Activated CD8-positive, alpha-beta T cell treated with anti-CD3 and anti-CD28 coated beads for 36 hours (primary cell): ENCODE data around the gene AKAP13. TPM values are rescaled to one million over a fixed set of nuclear protein-coding genes. Genes with fewer than 3 reads are reported as not detected.

Source experiments
- ATAC-seq: fragments of 200-7000 bp; cut with Tn5 transposase; one replicate; pipeline ENCODE4 v1.10.0; 2021; ENCODE audit warnings: mild to moderate bottlenecking, moderate library complexity
- CTCF ChIA-PET: fragments of 350-600 bp; sonication (Branson Sonifier 250); formaldehyde crosslinking; loops from one replicate; lab custom pipeline; 2021; ENCODE audit warnings: antibody characterized with exemption; lab: Charles Lee
- POLR2A ChIA-PET: fragments of 350-600 bp; sonication (Branson Sonifier 250); formaldehyde crosslinking; loops from one replicate; lab custom pipeline; 2021; ENCODE audit warnings: antibody characterized with exemption; lab: Charles Lee
- DNase-seq: peaks from one replicate; pipeline ENCODE4 v3.0.0-alpha.2; 2020
- H3K27ac Mint-ChIP-seq: one replicate; pipeline ENCODE4 v1.8.0; 2021; ENCODE audit warnings: mild to moderate bottlenecking, mixed read lengths
- H3K27me3 Mint-ChIP-seq: one replicate; pipeline ENCODE4 v1.8.0; 2021; ENCODE audit warnings: mixed read lengths
- H3K36me3 Mint-ChIP-seq: one replicate; pipeline ENCODE4 v1.8.0; 2021; ENCODE audit warnings: low read depth, mixed read lengths
- H3K4me1 Mint-ChIP-seq: one replicate; pipeline ENCODE4 v1.8.0; 2021; ENCODE audit warnings: low read depth, mixed read lengths
- H3K4me3 Mint-ChIP-seq: one replicate; pipeline ENCODE4 v1.8.0; 2021; ENCODE audit warnings: mild to moderate bottlenecking, moderate library complexity, mixed read lengths
- H3K9me3 Mint-ChIP-seq: one replicate; pipeline ENCODE4 v1.8.0; 2021; ENCODE audit warnings: mixed read lengths
- CTCF ChIP-seq: fragments of 200-600 bp; IDR thresholded peaks from one replicate; pipeline ENCODE4 v1.8.0; 2022; ENCODE audit warnings: antibody characterized with exemption, mild to moderate bottlenecking
- intact Hi-C: fragments of 100-400 bp; cut with micrococcal nuclease; formaldehyde crosslinking; loops from one replicate; pipeline ENCODE4 v1.10.0; 2022
- total RNA-seq, 2 experiments: library from RNA; stranded (reverse); gene quantifications; one replicate each; pipeline ENCODE4 v1.2.3, GENCODE V29; 2021

The AKAP13 gene
- total RNA-seq, 2 experiments from 2014 or later, result 79.1 to 79.5 TPM

GRCh38 chr15:85394554-85395333 is 14.3 kb downstream of the AKAP13 start:
- H3K9me3 Mint-ChIP-seq, result no peaks in the 10 kb centered on the region
- CTCF ChIA-PET, result interaction anchor here (0.9 to 1.6 kb wide), 4 partner anchors 8 to 64 kb away, joined by 3 to 5 read pairs (median 3); no protein-coding TSS in a partner anchor
- H3K4me1 Mint-ChIP-seq, result peaks cover 44% of the 10 kb centered on the region
- no peak for TF ChIP-seq CTCF
- H3K27me3 Mint-ChIP-seq, result no peaks in the 10 kb centered on the region
- ATAC-seq (no peak), DNase-seq (no peak)
- intact Hi-C loops, result no loop called here
- no peak overlapping the region for H3K4me3 Mint-ChIP-seq
- POLR2A ChIA-PET, result interaction anchor here (1.7 kb wide), 2 partner anchors 9 to 10 kb away, joined by 4 to 5 read pairs; no protein-coding TSS in a partner anchor
- no peak overlapping the region for H3K27ac Mint-ChIP-seq
- H3K36me3 Mint-ChIP-seq, result peaks cover 5% of the 10 kb centered on the region

GRCh38 chr15:85396554-85396953 is 16.2 kb downstream of the AKAP13 start:
- CTCF ChIA-PET, result interaction anchor here (0.6 to 2.2 kb wide), 5 partner anchors 12 to 293 kb away, joined by 3 to 9 read pairs (median 4); no protein-coding TSS in a partner anchor
- ATAC-seq, result no peak

DNA sequence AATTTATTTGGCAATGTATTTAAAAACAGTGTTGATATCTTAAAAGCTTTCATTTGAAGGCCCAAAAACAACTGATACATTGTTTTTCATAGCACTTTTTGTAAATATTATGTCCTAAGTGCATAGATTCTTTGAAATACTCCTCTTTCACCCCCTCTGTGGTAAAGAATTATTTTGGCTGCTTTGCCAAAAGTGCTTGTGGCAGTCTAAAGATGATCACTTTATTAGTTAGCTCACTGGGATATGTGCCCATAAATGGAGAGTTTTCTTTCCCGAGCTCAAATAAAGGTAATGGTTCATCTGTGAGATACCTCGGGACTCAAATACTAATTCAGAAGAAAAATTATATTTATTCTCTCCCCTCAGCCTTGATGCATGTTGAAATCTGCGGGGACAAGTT is 16.7 kb downstream of the AKAP13 start:
- Mint-ChIP-seq H3K36me3 (peaks cover 5% of the 10 kb centered on the region), H3K27me3 (no peaks in the 10 kb centered on the region), H3K9me3 (no peaks in the 10 kb centered on the region), H3K27ac (no peak overlapping the region), H3K4me1 (peaks cover 60% of the 10 kb centered on the region), H3K4me3 (no peak overlapping the region)
- TF ChIP-seq CTCF, result no peak
- ATAC-seq, result no peak
- ChIA-PET POLR2A (interaction anchor here (0.6 to 1.8 kb wide), 5 partner anchors 8 to 39 kb away, joined by 3 to 5 read pairs (median 4); no protein-coding TSS in a partner anchor), CTCF (interaction anchor here (0.6 to 2.2 kb wide), 5 partner anchors 11 to 293 kb away, joined by 3 to 9 read pairs (median 3); partner anchors contain the start of gene AKAP13)
- DNase-seq, result no peak
- intact Hi-C loops, result no loop called here

More at GRCh38 chr15:85396554-85396953, 16.2 kb downstream of the AKAP13 start:
- POLR2A ChIA-PET, result interaction anchor here (0.6 to 1.8 kb wide), 5 partner anchors 7 to 39 kb away, joined by 3 to 5 read pairs (median 4); no protein-coding TSS in a partner anchor
- Mint-ChIP-seq H3K9me3 (no peaks in the 10 kb centered on the region), H3K4me3 (no peak overlapping the region), H3K36me3 (peaks cover 5% of the 10 kb centered on the region), H3K27me3 (no peaks in the 10 kb centered on the region), H3K27ac (no peak overlapping the region), H3K4me1 (peaks cover 54% of the 10 kb centered on the region)
- intact Hi-C loops, result no loop called here
- DNase-seq, result no peak
- TF ChIP-seq CTCF, result no peak

DNA sequence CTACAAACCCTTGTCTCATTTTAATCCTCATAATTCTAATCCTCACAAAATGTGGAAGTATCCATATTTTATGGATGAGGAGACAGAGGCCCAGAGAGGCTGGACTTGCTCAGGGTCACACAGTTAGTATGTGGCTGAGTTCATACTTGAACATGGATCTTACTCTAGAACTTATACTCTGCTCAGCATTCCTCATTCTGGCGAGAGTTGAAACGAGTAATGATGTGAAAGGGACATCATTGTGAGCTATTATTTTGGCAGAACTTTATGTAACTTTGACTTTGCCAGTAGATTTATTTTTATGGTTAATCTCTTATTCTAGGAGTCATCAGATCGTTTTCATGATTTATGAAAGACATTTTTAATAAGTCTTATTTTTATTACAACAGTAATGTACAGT is 17.5 kb downstream of the AKAP13 start:
- intact Hi-C loops, result no loop called here
- Mint-ChIP-seq H3K4me1 (peaks cover 63% of the 10 kb centered on the region), H3K27ac (no peak overlapping the region), H3K36me3 (peaks cover under 1% of the 10 kb centered on the region), H3K9me3 (no peaks in the 10 kb centered on the region), H3K27me3 (no peaks in the 10 kb centered on the region), H3K4me3 (no peak overlapping the region)
- TF ChIP-seq CTCF, result no peak
- ATAC-seq (no peak), DNase-seq (no peak)
- POLR2A ChIA-PET, result interaction anchor here (1.0 to 1.8 kb wide), 4 partner anchors 14 to 40 kb away, joined by 3 to 5 read pairs (median 4); no protein-coding TSS in a partner anchor
- CTCF ChIA-PET, result interaction anchor here (1.1 to 2.2 kb wide), 4 partner anchors 10 to 67 kb away, joined by 3 to 9 read pairs (median 4); partner anchors contain the start of gene AKAP13
